Measurements from ENCODE around the gene TTLL13.

Gene TTLL13

DNA sequence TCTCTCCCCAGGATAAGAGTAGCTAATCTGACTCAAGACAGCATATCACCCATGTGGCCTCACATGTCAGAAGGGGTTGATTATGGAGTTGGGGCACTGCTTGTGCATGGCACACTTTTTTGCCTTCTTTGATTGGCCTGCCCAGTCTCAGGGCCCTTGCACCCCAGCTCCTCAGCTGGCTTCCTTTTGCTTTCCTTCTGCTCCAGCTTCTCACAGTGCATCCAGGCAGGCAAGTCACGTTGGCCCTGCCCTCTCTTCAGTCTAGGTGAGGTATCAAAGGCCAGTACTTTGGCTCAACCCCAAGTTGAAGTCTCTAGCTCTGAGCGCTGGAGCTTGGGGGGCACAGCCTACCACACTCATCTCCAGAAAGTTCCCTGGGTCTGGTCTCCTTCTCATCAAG, 58.3 kb downstream of the TTLL13 start:
- in situ Hi-C loops (cut with MboI; ENCODE audit: low sequenced_read_pairs), result no loop called here

- in situ Hi-C loops (cut with MboI; ENCODE audit: low sequenced_read_pairs), result no loop called here
These were observed 59.7 kb downstream of the TTLL13 start for GRCh38 chr15:90309020-90309419.
